GM10266 (cell line): ENCODE results near the gene AKT1S1.

Source experiments
- DNase-seq: peaks from one replicate; pipeline ENCODE4 v3.0.0; 2012; ENCODE audit errors: extremely low spot score
- TF ChIP-seq, protein P1 (sequence below): IDR thresholded peaks from 2 replicates; pipeline ENCODE4 v1.5.1; 2012; ENCODE audit warnings: mild to moderate bottlenecking, low read depth; ENCODE audit not compliant: control insufficient read depth, insufficient read depth; ENCODE audit errors: missing control alignments

Gene AKT1S1

DNA sequence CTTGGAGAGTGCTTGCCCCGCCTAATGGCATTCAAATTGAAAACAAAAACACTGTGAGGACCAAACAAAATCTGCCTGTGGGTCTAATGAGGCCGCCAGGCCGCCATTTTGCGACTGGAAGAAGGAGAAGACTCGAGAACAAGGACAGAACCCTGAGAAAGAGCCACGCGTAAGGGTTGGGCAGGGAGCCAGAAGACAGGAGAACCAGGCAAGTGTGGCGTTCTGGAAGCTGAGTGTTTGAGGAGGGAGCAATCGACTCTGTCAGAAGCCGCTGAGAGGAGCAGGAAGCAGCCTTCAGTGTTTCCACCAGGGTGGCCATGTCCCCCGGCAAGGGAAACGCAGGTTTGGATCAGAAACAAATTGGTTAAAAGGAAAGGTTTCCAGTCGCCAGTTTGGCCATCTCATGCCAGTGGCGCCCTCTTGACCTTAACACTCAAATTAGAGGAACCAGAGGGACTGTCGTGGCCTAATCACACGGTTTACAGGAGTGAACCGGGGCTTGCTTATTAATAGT is 36.4 kb downstream of the AKT1S1 start:
- TF ChIP-seq, protein P1, sequence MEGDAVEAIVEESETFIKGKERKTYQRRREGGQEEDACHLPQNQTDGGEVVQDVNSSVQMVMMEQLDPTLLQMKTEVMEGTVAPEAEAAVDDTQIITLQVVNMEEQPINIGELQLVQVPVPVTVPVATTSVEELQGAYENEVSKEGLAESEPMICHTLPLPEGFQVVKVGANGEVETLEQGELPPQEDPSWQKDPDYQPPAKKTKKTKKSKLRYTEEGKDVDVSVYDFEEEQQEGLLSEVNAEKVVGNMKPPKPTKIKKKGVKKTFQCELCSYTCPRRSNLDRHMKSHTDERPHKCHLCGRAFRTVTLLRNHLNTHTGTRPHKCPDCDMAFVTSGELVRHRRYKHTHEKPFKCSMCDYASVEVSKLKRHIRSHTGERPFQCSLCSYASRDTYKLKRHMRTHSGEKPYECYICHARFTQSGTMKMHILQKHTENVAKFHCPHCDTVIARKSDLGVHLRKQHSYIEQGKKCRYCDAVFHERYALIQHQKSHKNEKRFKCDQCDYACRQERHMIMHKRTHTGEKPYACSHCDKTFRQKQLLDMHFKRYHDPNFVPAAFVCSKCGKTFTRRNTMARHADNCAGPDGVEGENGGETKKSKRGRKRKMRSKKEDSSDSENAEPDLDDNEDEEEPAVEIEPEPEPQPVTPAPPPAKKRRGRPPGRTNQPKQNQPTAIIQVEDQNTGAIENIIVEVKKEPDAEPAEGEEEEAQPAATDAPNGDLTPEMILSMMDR: no peak
- DNase-seq: no peak

DNA sequence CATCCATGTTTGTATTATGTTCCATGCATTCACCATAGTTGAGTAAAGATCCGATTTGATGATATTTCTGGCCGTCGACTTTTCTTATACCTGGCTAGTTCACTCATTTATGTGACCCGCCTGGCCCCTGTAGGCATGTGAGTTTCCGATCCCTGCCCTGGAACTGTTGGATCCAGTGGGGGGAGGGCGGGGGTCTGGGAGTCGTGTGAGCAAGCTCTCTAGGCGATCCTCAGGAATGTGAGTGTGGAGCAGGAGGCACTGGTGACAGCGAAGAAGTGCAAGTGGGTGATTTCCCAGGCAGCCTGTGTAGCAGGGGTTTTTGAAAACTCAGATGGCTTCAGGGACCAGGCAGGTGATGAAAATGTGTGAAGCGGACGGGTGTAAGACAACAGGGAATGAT is 36.8 kb downstream of the AKT1S1 start:
- DNase-seq: no peak
- TF ChIP-seq, protein P1: no peak

DNA sequence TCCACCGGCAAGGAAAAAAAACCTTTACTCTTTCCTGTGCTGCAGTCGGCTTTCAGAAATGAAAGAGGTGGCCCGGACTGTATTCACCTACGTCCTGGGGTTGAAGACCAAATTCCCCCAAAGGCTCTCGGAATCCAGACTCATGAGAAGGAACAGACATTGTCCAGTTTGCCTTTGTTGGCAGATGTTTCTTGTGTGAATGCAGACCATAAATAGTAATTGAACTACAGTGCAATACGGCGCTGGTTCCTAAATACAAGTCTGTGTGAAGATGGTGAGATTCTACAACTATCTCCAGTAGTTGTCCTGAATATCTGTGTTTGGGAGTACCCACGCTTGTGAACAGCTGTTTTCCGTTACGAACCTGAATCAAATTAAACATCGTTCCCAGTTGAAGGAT is 37.4 kb downstream of the AKT1S1 start:
- TF ChIP-seq, protein P1: no peak
- no peak for DNase-seq

DNA sequence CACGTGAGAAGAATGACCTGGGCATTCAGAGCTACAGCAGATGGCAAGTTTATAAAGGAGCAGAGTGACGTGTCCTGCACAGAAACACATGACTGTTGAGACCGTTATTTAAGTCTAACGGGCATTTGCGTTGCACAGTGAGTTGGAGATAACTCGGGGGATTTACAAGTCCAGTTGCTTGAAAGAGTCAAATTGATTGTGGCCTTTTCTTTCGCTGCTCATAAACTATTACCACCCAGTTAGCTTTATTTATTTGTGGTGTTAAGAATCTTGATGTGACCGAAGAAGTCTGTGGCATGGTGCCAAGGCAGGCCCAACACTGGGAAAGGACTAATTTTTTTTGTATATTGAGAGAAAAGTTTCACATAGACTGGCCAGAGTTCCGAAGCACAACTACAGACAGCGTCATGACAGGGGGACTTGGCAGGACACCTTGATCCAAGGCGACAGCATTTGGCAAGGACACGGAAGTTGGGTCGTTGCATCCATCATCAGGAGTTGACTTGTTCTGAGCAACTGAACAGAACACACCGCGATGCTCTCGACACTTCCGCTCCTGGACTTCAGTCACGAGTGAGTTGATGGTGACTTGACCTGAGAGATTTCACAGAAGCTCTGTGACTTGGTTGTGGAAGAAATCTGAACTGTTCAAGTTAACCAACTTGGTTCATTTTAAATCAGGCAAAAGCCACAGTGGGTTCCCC is 38.1 kb downstream of the AKT1S1 start:
- no peak for DNase-seq
- TF ChIP-seq, protein P1: no peak

DNA sequence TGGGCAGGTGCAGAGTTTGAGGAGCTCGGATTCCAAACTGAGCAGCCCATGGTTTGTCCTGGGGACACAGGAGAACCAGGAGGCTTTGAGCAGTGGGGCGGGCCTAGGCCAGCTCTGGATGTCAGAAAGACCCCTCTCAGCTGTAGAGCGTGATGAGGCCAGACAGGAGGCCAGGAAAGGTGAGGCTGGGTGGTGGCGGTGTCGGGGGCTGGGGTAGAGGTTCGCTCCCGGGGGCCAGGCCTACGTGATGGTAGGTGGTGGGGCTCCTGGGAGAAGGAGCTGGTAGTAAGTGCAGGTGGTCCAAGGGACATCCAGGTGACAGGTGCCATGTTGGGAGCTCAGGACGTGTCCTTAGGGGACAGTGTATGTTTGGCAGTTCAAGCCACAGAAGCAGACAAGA is 39.7 kb downstream of the AKT1S1 start:
- no peak for DNase-seq
- TF ChIP-seq, protein P1: no peak

DNA sequence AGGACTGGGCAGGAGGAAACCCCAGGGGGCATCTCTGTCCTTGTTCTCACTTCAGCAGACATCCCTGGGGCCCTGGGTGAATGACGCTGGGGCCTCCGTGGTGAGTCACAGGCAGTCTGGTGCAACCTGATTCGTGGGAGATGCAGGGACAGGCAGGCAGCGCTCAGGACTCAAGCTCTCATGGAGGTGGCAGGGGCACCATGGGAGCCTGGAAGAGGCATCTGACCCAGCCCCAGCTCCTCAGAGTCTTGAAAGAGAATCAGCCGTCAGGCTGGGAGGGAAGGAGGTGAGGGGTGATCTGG is 40.2 kb downstream of the AKT1S1 start:
- TF ChIP-seq, protein P1: no peak
- no peak for DNase-seq

DNA sequence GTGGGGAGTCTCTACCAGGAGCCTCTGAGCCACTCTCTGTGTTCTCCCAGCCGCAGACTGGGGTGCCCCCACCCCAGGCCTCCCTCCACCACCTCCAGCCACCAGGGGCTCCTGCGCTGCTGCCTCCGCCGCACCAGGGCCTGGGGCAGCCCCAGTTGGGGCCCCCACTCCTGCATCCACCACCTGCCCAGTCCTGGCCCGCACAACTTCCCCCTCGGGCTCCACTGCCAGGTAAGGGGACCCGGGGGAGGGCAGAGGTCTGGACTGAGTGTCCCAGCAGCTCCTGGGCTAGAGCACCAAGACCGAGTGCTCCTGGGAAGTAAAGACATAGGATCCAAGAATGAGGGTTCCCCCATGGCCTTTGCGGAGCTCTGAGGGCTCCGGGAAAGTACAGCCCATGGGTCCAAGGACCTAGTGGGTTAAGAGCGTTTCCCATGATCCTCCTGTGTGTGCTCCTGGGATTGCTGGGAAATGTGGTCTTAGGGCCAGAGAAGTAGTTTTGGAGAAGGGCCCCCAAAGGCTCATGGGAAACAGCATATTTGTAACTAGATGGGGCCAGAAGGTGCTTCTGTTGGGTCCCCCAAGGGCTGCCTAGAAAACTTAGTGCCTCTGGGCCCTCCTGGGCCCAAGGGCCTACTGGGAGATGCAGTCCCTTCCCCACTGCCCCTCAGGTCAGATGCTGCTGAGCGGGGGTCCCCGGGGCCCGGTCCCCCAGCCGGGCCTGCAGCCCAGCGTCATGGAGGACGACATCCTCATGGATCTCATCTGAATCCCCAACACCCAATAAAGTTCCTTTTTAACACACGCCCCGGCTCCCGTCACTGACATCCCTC is 40.8 kb downstream of the AKT1S1 start:
- no peak for DNase-seq

More for the DNA sequence above, 40.8 kb downstream of the AKT1S1 start:
- TF ChIP-seq, protein P1: no peak
